Esophagus muscularis mucosa (tissue), 4 donors: Measurements from ENCODE around the gene ARHGAP40. TPM values are rescaled to one million over a fixed set of nuclear protein-coding genes. Genes with fewer than 3 reads are reported as not detected.
"Not testable (repeated sequence)": the region's sequence is repeated elsewhere in the genome, so short reads cannot be mapped to it uniquely, and the experiment has no call there.

ENCODE experiments used
- DNase-seq: peaks from one replicate; pipeline ENCODE4 v3.0.0-alpha.2; 2017; ENCODE audit errors: extremely low spot score
- H3K27ac ChIP-seq, 4 donors: fragments of 200-600 bp; sonication (generic); replicated peaks in 1 of 4; 1 replicate in 3 of 4; 2 replicates in 1 of 4; pipeline ENCODE4 v1.5.1; 2016 to 2019; ENCODE audit warnings: mild to moderate bottlenecking in 1 of 4
- H3K27me3 ChIP-seq, 4 donors: fragments of 200-600 bp; sonication (generic); one replicate each; pipeline versions ENCODE4 v1.5.1 to v1.6.0; 2016 to 2019
- H3K36me3 ChIP-seq, 4 donors: fragments of 200-600 bp; sonication (generic); one replicate each; pipeline ENCODE4 v1.5.1; 2016 to 2019
- H3K4me1 ChIP-seq, 4 donors: fragments of 200-600 bp; sonication (generic); one replicate each; pipeline ENCODE4 v1.5.1; 2016 to 2019
- H3K4me3 ChIP-seq, 4 donors: fragments of 200-600 bp; sonication (generic); 1 replicate in 2 of 4; 2 replicates in 2 of 4; pipeline ENCODE4 v1.5.1; 2016 to 2019; ENCODE audit warnings: mild to moderate bottlenecking in 4 of 4, moderate library complexity in 1 of 4
- H3K9me3 ChIP-seq, 4 donors: fragments of 200-600 bp; sonication (generic); 1 replicate in 3 of 4; 2 replicates in 1 of 4; pipeline ENCODE4 v1.5.1; 2016 to 2019
- CTCF ChIP-seq, 3 experiments: fragments of 200-600 bp in 2 of 3; fragments of 450-650 bp in 1 of 3; sonication (generic) in 2 of 3; IDR thresholded peaks; one replicate each; pipeline ENCODE4 v1.5.1; 2017 to 2019; ENCODE audit warnings: antibody characterized with exemption in 3 of 3, mild to moderate bottlenecking in 2 of 3, moderate library complexity in 1 of 3
- EP300 ChIP-seq: sonication (generic); formaldehyde crosslinking; IDR thresholded peaks from one replicate; pipeline ENCODE4 v1.6.1; 2017; ENCODE audit warnings: antibody characterized with exemption
- POLR2A ChIP-seq: fragments of 450-650 bp; IDR thresholded peaks from one replicate; pipeline ENCODE4 v1.6.1; 2017; ENCODE audit warnings: antibody characterized with exemption, moderate library complexity, mild to moderate bottlenecking, low read depth
- POLR2AphosphoS5 ChIP-seq, 2 donors: sonication (generic); formaldehyde crosslinking; IDR thresholded peaks; one replicate each; pipeline ENCODE4 v1.6.1; 2017; ENCODE audit warnings: antibody characterized with exemption in 2 of 2
- WGBS: methylation state at CpG from one replicate; pipeline ENCODE4 v1.1.5; 2018; 5-methylcytosine and 5-hydroxymethylcytosine counted together
- intact Hi-C: fragments of 100-400 bp; cut with DNase I; formaldehyde crosslinking; loops from one replicate; pipeline ENCODE4 v1.15.1; 2023
- total RNA-seq, 4 donors: library from RNA; depleted of rRNA; stranded (reverse); fragments of >200 nt; gene quantifications; one replicate each; pipeline versions ENCODE4 v1.1.0 to v1.2.1, GENCODE V29; 2016

Gene ARHGAP40
- total RNA-seq, 4 donors from 2014 or later: 0.42 TPM; not detected in 3

- WGBS: 82% methylated on average over 3 of the region's 3 CpGs
- peaks cover 0 to 58% (median 0%) of the 10 kb centered on the region in 4 donors for H3K27me3 ChIP-seq
- TF ChIP-seq POLR2A: no peak
- TF ChIP-seq POLR2AphosphoS5 (IDR thresholded peaks at IDR 0.05): no peak
- TF ChIP-seq CTCF (IDR thresholded peaks at IDR 0.05): no peak
- no peak for TF ChIP-seq EP300
- H3K27ac ChIP-seq: no peak overlapping the region
- no peaks in the 10 kb centered on the region for H3K36me3 ChIP-seq
- no peak overlapping the region for H3K4me3 ChIP-seq
- DNase-seq: peak; percentile 82
- no peaks in the 10 kb centered on the region for H3K9me3 ChIP-seq
- intact Hi-C loops: no loop called here
- H3K4me1 ChIP-seq: no peaks in the 10 kb centered on the region
Measured at GRCh38 chr20:38589967-38590675, 11.5 kb upstream of the ARHGAP40 start.

DNA sequence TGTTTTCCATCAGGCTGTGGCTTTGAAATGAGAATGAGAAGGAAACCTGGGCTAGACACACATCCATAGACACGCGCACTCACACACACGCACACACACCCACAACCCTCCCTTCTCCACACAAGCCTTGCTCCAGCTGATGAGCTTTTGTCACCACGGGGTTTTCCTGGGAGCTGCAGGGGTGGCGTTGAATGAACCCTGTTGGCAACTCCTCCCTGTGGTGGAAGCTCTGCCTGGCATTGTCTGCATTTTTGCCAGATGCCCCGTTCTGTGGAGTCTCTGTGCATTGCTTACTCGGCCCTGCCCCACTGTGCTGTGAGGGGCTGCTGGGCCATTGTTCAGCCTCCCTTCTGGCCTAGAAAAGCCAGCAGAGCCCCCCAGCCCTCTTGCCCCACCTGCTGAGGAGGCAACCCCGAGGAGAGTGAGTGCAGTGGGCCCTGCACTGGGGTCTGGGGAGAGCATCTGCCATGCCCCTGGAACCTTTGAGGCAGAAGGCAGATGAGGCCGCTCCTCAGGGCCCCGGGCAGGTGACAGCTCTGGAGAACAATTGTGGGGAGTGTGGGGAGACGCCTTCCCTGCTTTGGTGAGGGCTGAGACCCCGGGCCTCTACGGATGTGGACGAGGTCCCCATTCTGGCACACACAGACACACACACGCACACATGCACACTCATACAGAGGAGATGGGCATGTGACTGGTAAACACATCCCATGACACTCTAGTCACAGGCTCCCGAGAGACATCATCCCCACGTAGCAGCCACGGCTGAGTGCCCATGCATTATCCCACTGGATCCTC, 10.7 kb upstream of the ARHGAP40 start:
- intact Hi-C loops: no loop called here
- Histone ChIP-seq H3K4me3 (no peak overlapping the region), H3K27me3 (peaks cover 0 to 51% (median 0%) of the 10 kb centered on the region in 4 donors), H3K27ac (no peak overlapping the region), H3K9me3 (no peaks in the 10 kb centered on the region), H3K4me1 (no peaks in the 10 kb centered on the region), H3K36me3 (no peaks in the 10 kb centered on the region)
- peak; percentile 86 for DNase-seq
- 78% methylated on average over 14 of the region's 18 CpGs for WGBS
- TF ChIP-seq CTCF (IDR thresholded peaks at IDR 0.05) (no peak), POLR2A (no peak), EP300 (no peak), POLR2AphosphoS5 (IDR thresholded peaks at IDR 0.05) (no peak)

GRCh38 chr20:38591474-38592410, 9.9 kb upstream of the ARHGAP40 start:
- Histone ChIP-seq H3K36me3 (no peaks in the 10 kb centered on the region), H3K27ac (no peak overlapping the region), H3K9me3 (no peaks in the 10 kb centered on the region), H3K4me3 (no peak overlapping the region), H3K27me3 (peaks cover 0 to 47% (median 0%) of the 10 kb centered on the region in 4 donors), H3K4me1 (no peaks in the 10 kb centered on the region)
- TF ChIP-seq POLR2A (no peak), EP300 (no peak), POLR2AphosphoS5 (IDR thresholded peaks at IDR 0.05) (no peak), CTCF (IDR thresholded peaks at IDR 0.05) (no peak)
- WGBS: 85% methylated on average over 12 of the region's 21 CpGs
- intact Hi-C loops: no loop called here
- DNase-seq: peak; percentile 68

DNA sequence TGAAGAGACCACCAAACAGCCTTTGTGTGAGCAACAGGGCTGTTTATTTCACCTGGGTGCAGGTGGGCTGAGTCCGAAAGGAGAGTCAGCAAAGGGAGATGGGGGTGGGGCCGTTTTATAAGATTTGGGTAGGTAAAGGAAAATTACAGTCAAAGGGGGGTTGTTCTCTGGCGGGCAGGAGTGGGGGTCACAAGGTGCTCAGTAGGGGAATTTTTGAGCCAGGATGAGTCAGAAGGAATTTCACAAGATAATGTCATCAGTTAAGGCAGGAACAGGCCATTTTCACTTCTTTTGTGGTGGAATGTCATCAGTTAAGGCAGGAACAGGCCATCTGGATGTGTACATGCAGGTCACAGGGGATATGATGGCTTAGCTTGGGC, 9.2 kb upstream of the ARHGAP40 start:
- H3K36me3 ChIP-seq, H3K27ac ChIP-seq, H3K4me1 ChIP-seq, H3K9me3 ChIP-seq, DNase-seq, H3K4me3 ChIP-seq, intact Hi-C loops: not testable (repeated sequence)
- peaks cover 0 to 41% (median 0%) of the 10 kb centered on the region in 4 donors for H3K27me3 ChIP-seq
- 77% methylated on average over 3 of the region's 3 CpGs for WGBS

DNA sequence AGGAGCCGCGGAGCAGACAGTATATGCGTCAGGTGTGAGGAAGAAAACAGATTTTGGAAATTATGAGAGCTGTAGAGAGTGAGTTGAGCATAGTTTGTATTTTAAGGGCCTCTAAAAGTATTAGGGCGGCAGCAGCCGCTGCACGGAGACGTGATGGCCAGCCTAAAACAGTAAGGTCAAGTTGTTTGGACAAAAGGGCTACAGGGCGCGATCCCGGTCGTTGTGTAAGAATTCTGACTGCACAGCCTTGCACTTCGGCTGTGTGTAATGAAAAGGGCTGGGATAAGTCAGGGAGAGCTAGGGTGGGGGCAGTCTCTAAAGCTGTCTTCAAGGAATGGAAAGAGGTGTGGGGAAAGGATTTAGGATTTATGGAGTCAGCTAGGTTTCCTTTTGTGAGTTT, 7.3 kb upstream of the ARHGAP40 start:
- intact Hi-C loops, DNase-seq, H3K9me3 ChIP-seq, H3K27ac ChIP-seq, H3K36me3 ChIP-seq, H3K4me3 ChIP-seq, H3K4me1 ChIP-seq: not testable (repeated sequence)
- 80% methylated on average over 12 of the region's 12 CpGs for WGBS
- peaks cover 0 to 25% (median 0%) of the 10 kb centered on the region in 4 donors for H3K27me3 ChIP-seq

DNA sequence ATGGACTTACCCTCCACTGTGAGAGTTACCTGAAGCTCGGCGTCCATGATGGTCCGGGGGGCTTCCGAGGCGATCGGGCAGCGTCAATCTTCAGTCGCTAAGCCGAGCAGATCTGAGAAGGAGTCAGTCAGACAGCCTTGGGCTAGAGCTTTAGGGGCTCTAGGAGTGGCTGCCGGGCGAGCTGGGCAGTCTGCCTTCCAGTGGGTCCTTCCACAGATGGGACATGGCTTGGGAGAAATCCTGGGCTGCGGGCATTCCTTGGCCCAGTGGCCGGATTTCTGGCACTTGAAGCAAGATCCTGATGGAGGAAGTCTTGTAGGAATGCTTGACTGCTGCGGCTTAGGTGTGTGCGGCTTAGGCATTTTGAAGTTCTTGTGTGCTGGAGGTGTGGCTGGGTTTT, 5.7 kb upstream of the ARHGAP40 start:
- peaks cover 0 to 21% (median 0%) of the 10 kb centered on the region in 4 donors for H3K27me3 ChIP-seq
- intact Hi-C loops, H3K36me3 ChIP-seq, H3K4me1 ChIP-seq, H3K9me3 ChIP-seq, DNase-seq, H3K4me3 ChIP-seq, H3K27ac ChIP-seq: not testable (repeated sequence)
- 95% methylated on average over 10 of the region's 15 CpGs for WGBS
